GM12891 (cell line): Measurements from ENCODE around the gene FAF2.
"Not testable (repeated sequence)": the region's sequence is repeated elsewhere in the genome, so short reads cannot be mapped to it uniquely, and the experiment has no call there.

Experiments
- DNase-seq: peaks from one replicate; pipeline ENCODE4 v3.0.0; 2011; ENCODE audit warnings: low spot score; ENCODE audit not compliant: insufficient read length
- FAIRE-seq: peaks from 2 replicates; lab custom pipeline; 2011; peaks lifted over from hg19 to GRCh38; lab: Jason Lieb, UNC
- PAX5 ChIP-seq: IDR thresholded peaks from 2 replicates; pipeline ENCODE4 v1.6.1; 2011; ENCODE audit warnings: low read length, moderate library complexity, mild to moderate bottlenecking; ENCODE audit not compliant: insufficient read depth, severe bottlenecking
- POLR2A ChIP-seq: IDR thresholded peaks from 2 replicates; pipeline ENCODE4 v1.6.1; 2011; ENCODE audit warnings: low read depth, low read length, control low read depth
- POLR2AphosphoS5 ChIP-seq: IDR thresholded peaks from 2 replicates; pipeline ENCODE4 v1.6.1; 2011; ENCODE audit warnings: low read depth, low read length, control low read depth
- POU2F2 ChIP-seq: IDR thresholded peaks from 2 replicates; pipeline ENCODE4 v1.6.1; 2011; ENCODE audit warnings: low read depth, mild to moderate bottlenecking, control low read depth, low read length, moderate library complexity
- SPI1 ChIP-seq: IDR thresholded peaks from 2 replicates; pipeline ENCODE4 v1.6.1; 2011; ENCODE audit warnings: low read depth, low read length, control low read depth
- TAF1 ChIP-seq: IDR thresholded peaks from 2 replicates; pipeline ENCODE4 v1.6.1; 2011; ENCODE audit warnings: low read depth, low read length, control low read depth

FAF2 gene

DNA sequence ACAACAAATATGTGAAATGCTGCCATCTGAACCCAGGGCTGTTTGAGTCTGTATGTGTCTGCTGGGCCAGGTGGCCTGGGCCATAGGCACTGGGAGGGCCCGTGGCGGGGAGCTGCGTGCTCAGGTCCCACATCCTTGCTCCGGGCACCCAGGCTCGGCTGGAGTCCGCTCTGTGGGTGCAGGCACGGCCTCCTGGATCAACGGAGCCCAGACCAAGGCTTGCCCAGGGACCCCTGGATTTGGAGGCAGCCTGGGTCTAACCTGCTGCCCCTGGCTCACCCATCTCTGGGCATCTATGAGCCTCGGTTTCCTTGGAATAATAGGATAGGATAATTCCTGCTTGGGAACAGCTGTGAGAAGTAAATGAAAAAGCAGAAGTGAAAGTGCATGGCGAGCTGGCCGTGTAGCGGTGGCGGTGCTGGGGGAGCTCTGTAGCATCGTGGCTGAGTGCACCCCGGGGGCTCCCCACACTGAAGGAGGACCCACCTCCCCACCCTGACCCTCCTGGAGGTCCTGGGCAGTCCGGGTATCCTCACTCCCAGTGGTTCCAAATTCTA lies 102.2 kb downstream of the FAF2 start:
- DNase-seq (no peak), FAIRE-seq (no peak)
- no peak for TF ChIP-seq PAX5
- TF ChIP-seq POU2F2: no peak
- peak; percentile 97 for TF ChIP-seq SPI1
- TF ChIP-seq POLR2AphosphoS5: no peak
- TF ChIP-seq TAF1: no peak
- TF ChIP-seq POLR2A: no peak

DNA sequence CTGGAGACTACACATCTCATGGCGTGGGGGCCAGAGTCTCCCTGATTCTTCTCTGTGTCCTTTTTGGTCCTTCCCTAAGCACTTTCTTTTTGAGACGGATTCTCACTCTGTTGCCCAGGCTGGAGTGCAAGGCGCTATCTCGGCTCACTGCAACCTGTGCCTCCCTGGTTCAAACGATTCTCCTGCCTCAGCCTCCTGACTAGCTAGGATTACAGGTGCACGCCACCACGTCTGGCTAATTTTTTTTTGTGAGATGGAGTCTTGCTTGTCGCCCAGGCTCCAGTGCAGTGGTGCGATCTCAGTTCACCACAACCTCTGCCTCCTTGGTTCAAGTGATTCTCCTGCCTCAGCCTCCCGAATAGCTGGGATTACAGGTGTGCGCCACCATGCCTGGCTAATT lies 102.8 kb downstream of the FAF2 start:
- DNase-seq, FAIRE-seq: not testable (repeated sequence)

DNA sequence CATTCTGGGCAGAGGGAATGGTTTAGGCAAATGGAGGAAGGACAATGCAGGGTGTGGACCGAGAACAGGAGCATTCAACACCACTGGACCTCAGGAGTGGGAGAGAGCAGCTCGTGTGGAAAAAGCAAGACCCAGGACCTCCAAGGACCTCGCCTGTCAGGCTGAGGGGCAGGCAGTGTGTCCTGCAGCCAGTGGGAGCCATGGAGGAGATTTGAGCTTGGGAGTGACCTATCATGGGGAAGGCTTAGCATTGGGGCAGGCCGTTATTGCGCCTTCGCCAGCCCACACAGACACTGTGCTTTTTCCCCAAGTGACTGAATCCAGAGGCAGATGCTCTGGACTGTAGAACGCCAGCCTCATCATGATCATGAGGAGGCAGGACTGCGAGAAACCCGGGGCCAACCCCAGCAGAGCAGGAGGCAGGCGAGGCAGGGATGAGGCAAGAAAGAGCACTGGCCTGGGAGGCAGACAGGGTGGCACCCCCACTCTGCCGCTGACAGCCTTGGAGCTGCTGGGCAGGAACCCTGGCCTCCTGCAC lies 104.2 kb downstream of the FAF2 start:
- DNase-seq (no peak), FAIRE-seq (no peak)
- no peak for TF ChIP-seq POLR2A
- no peak for TF ChIP-seq SPI1

DNA sequence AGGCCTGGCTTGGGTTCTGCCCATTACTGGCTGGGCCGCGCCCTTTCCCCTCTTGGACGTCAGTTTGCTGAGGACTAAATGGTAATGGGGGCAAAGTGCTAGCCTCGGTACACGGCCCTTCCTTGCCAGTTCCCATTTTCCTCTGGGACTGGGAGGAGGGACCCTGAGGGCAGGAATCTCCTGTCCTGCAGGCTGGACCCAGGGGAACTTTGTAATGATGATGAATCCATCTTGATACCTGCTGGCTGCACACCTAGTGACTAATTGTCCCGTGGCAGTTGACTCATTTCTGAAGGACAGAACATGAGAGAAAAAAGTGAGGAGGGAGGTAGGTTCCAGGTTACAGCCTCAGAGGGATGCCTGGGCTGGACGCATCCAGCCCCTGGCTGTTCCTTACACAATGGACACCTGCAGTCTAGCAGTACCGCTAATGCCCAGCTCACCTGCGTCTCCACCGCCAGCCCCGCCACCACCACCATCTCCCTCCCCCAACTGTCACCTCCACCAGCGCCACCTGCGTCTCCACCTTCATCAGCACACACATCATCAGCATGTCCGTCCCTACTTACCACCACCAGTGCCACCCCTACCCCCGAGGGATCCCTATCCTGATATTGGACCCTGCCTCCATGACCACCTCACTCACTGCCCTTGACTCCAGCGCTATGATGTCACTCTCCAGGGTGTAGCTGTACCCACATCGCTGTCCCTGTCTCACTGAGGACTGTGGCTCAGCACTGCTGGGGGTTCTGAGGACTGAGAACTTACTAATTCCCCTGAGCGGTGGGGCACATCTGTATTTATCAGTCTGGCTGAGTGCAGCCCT lies 105.3 kb downstream of the FAF2 start:
- DNase-seq (no peak), FAIRE-seq (no peak)
- TF ChIP-seq POLR2A (no peak), TAF1 (no peak), POU2F2 (no peak), POLR2AphosphoS5 (no peak), SPI1 (no peak), PAX5 (no peak)

DNA sequence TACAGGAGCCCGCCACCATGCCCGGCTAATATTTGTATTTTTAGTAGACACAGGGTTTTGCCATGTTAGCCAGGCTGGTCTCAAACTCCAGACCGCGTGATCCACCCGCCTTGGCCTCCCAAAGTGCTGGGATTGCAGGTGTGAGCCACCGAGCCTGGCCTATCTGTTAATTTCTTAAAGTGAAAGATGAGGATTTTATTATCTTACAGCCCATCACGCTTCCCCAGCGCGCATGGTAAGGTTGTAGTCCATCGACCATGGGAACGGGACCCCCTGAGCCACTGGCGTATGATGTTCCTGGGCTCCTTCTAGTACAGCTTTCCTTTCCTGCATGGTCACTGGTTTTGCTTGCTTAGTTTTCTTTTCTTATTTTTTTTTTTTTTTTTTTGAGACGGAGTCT lies 109.7 kb downstream of the FAF2 start:
- no peak for FAIRE-seq

More for the DNA sequence above, 109.7 kb downstream of the FAF2 start:
- DNase-seq: no peak
- TF ChIP-seq TAF1: no peak
- TF ChIP-seq POU2F2: no peak
- TF ChIP-seq SPI1: no peak
- TF ChIP-seq POLR2A: no peak
- no peak for TF ChIP-seq POLR2AphosphoS5
- TF ChIP-seq PAX5: no peak
